Mucosa of rectum (tissue), 2 donors: ENCODE measurements around the gene SLC25A26.

Experiments used
- H3K27ac ChIP-seq, 2 donors: one replicate each; pipeline ENCODE4 v1.7.0; 2013; ENCODE audit warnings: inconsistent platforms in 2 of 2, low read depth in 2 of 2, low read length in 2 of 2
- H3K27me3 ChIP-seq, 2 donors: one replicate each; pipeline ENCODE4 v1.7.0; 2013; ENCODE audit warnings: low read length in 2 of 2; ENCODE audit not compliant: control insufficient read depth in 2 of 2, insufficient read depth in 2 of 2
- H3K36me3 ChIP-seq, 2 donors: one replicate each; pipeline ENCODE4 v1.7.0; 2013; ENCODE audit warnings: low read length in 2 of 2; ENCODE audit not compliant: control insufficient read depth in 2 of 2, insufficient read depth in 2 of 2
- H3K4me1 ChIP-seq, 2 donors: one replicate each; pipeline ENCODE4 v1.7.0; 2013; ENCODE audit warnings: low read length in 2 of 2, mild to moderate bottlenecking in 1 of 2; ENCODE audit not compliant: control insufficient read depth in 2 of 2, insufficient read depth in 2 of 2
- H3K4me3 ChIP-seq, 2 donors: one replicate each; pipeline ENCODE4 v1.7.0; 2013; ENCODE audit warnings: low read length in 2 of 2
- H3K9ac ChIP-seq, 2 donors: one replicate each; pipeline ENCODE4 v1.7.0; 2013; ENCODE audit warnings: low read length in 2 of 2, low read depth in 1 of 2, mild to moderate bottlenecking in 1 of 2
- H3K9me3 ChIP-seq, 2 donors: one replicate each; pipeline ENCODE4 v1.7.0; 2013; ENCODE audit warnings: low read length in 2 of 2; ENCODE audit not compliant: control insufficient read depth in 2 of 2
- donor health status: healthy.
- donor health status: Normal muscosa, but diverticular disease.

Gene SLC25A26

GRCh38 chr3:66372681-66373350, 152.0 kb downstream of the SLC25A26 start:
- Histone ChIP-seq H3K4me3 (no peak overlapping the region), H3K27me3 (no peaks in the 10 kb centered on the region), H3K9me3 (no peaks in the 10 kb centered on the region), H3K36me3 (peaks cover 12 to 18% of the 10 kb centered on the region in 2 donors), H3K27ac (no peak overlapping the region), H3K9ac (no peak overlapping the region), H3K4me1 (peaks cover 4 to 14% of the 10 kb centered on the region in 2 donors)

- Histone ChIP-seq H3K9me3 (no peaks in the 10 kb centered on the region), H3K4me3 (no peak overlapping the region), H3K4me1 (peaks cover 4 to 14% of the 10 kb centered on the region in 2 donors), H3K27ac (no peak overlapping the region), H3K27me3 (no peaks in the 10 kb centered on the region), H3K9ac (no peak overlapping the region), H3K36me3 (peaks cover 44% of the 10 kb centered on the region in 2 donors)
These were observed 155.8 kb downstream of the SLC25A26 start for GRCh38 chr3:66376568-66376967.

DNA sequence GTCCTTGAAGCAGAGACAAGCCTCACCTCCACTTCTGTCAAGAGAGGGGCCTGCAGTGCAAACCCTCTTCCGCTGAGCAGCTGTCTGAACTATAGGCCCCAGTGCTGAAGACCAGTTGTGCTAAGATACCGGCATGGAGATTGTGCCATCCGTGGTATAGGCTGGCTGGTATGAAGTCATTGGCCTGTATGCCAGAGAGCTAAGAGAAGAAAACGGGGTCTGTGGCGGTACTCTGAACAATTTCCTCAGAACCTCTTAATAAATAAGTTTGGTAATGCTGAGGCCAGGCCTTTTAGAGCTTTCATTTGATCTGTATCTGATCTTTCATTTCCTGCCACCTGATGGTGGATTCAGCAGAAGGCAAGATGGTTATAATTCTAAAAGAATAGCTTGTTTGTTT, 157.0 kb downstream of the SLC25A26 start:
- Histone ChIP-seq H3K9ac (no peak overlapping the region), H3K27me3 (no peaks in the 10 kb centered on the region), H3K9me3 (no peaks in the 10 kb centered on the region), H3K4me3 (no peak overlapping the region), H3K27ac (no peak overlapping the region), H3K36me3 (peaks cover 55 to 56% of the 10 kb centered on the region in 2 donors), H3K4me1 (peaks cover 4 to 14% of the 10 kb centered on the region in 2 donors)

GRCh38 chr3:66378256-66378655, 157.5 kb downstream of the SLC25A26 start:
- Histone ChIP-seq H3K4me1 (peaks cover 4 to 14% of the 10 kb centered on the region in 2 donors), H3K9me3 (no peaks in the 10 kb centered on the region), H3K4me3 (no peak overlapping the region), H3K27ac (no peak overlapping the region), H3K36me3 (peaks cover 58 to 59% of the 10 kb centered on the region in 2 donors), H3K9ac (no peak overlapping the region), H3K27me3 (no peaks in the 10 kb centered on the region)

DNA sequence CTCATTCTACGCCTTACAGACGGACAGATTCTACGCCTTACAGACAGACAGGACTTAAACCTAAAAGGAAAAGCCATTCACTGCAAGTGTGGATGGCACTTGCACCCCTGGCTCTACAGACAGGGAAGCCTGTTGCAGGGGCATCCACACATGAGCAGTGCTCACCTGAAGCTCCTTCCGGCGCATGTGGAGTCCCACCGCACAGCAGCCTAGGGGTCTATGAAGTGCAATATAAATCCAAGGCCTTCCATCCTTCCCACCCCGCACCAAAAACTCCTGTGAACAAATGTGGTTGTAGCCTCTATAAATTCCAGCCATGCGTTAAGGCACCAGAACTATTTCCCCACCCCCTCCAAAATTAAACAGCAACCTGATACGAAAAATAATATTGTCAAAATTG, 158.8 kb downstream of the SLC25A26 start:
- Histone ChIP-seq H3K4me3 (no peak overlapping the region), H3K9ac (no peak overlapping the region), H3K36me3 (peaks cover 70 to 71% of the 10 kb centered on the region in 2 donors), H3K27ac (no peak overlapping the region), H3K9me3 (no peaks in the 10 kb centered on the region), H3K4me1 (peaks cover 4 to 14% of the 10 kb centered on the region in 2 donors), H3K27me3 (no peaks in the 10 kb centered on the region)

DNA sequence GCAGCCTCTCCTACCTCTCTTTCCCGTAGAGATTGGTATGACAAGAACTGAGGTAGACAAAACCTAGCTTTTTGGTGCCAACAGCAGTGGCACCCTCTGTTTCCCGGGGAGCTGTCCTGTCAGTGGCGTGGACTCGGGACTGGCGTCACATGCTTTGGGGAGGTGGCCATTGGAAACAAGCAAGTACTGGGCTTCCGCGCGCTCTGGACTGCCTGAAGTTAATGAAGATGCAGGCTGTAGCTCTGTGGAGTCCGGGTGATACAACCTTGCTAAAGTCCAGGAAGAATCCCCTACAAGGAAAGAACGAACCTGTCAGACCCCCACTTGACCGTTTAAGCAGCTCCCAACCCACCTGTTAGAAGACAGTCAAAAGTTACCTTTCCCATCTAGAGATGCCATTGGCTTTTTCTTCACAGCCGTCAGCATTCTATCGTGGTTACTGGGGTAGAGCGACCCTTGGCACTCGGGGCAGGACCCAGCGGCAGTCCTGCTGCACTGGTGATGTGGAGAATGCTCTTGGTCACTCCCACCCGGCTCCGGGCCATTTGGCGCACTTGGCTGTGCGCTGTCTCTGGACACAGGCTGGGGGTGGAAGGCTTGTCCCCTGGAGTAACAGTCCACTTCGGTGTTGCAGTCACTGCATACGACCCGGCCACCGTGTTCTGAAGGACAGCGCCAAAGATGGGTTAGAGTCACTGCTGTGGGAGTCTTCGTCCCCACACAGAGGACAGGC, 159.6 kb downstream of the SLC25A26 start:
- no peak overlapping the region for H3K4me3 ChIP-seq
- no peaks in the 10 kb centered on the region for H3K27me3 ChIP-seq
- no peak overlapping the region for H3K27ac ChIP-seq
- peaks cover 73 to 77% of the 10 kb centered on the region in 2 donors for H3K36me3 ChIP-seq
- no peaks in the 10 kb centered on the region for H3K9me3 ChIP-seq
- H3K9ac ChIP-seq: no peak overlapping the region
- peaks cover 4 to 14% of the 10 kb centered on the region in 2 donors for H3K4me1 ChIP-seq

GRCh38 chr3:66381626-66382025, 160.8 kb downstream of the SLC25A26 start:
- Histone ChIP-seq H3K27ac (no peak overlapping the region), H3K4me1 (peaks cover 4 to 10% of the 10 kb centered on the region in 2 donors)

DNA sequence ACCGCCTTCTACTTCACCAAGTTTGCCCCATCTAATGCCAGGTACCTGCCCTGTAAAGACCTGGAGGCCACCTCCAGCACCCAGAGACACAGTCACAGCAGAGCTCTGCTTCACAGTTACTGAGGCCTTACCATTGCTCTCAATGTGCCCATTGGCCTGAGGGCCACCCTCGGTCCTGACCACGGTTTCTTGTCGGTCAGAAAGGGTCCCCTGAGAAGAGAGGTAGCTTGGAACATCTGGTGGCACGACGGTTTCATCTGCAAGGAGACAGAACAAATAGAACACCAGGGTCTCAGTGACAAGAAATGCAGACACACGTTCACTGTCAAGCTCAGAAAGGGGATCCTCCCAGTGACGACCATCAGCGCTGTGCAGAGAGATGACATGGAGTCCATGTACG, 161.3 kb downstream of the SLC25A26 start:
- H3K9ac ChIP-seq: no peak overlapping the region

More at GRCh38 chr3:66381626-66382025, 160.8 kb downstream of the SLC25A26 start:
- Histone ChIP-seq H3K4me3 (no peak overlapping the region), H3K27me3 (no peaks in the 10 kb centered on the region), H3K9ac (no peak overlapping the region), H3K36me3 (peaks cover 78 to 83% of the 10 kb centered on the region in 2 donors), H3K9me3 (no peaks in the 10 kb centered on the region)

DNA sequence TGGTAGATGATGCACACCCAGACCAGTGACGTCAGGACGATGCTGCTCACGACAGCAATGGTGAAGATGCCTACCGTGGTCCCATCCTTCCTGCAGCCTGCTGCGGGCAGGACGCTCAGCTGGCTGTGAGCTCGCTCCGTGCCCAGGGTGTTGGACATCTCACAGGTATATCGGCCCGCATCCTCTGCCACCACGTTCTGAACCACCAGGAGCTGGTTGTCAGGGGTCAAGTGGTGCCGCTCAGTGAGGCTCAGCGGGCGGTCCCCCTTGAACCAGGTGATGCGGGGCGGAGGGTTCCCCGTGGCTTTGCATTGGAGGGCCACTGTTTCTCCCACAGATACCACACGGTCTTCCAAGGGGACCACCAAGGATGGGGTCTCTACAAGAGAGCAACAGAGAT, 162.2 kb downstream of the SLC25A26 start:
- H3K9ac ChIP-seq: no peak overlapping the region
- no peak overlapping the region for H3K27ac ChIP-seq
- H3K27me3 ChIP-seq: no peaks in the 10 kb centered on the region
- no peaks in the 10 kb centered on the region for H3K9me3 ChIP-seq
- H3K36me3 ChIP-seq: peaks cover 76% of the 10 kb centered on the region in 2 donors
- H3K4me1 ChIP-seq: no peaks in the 10 kb centered on the region
- H3K4me3 ChIP-seq: no peak overlapping the region

More for the DNA sequence above, 161.3 kb downstream of the SLC25A26 start:
- H3K36me3 ChIP-seq: peaks cover 79 to 83% of the 10 kb centered on the region in 2 donors
- no peak overlapping the region for H3K27ac ChIP-seq
- no peak overlapping the region for H3K4me3 ChIP-seq
- H3K9me3 ChIP-seq: no peaks in the 10 kb centered on the region
- peaks cover under 1 to 4% of the 10 kb centered on the region in 2 donors for H3K4me1 ChIP-seq
- no peaks in the 10 kb centered on the region for H3K27me3 ChIP-seq

DNA sequence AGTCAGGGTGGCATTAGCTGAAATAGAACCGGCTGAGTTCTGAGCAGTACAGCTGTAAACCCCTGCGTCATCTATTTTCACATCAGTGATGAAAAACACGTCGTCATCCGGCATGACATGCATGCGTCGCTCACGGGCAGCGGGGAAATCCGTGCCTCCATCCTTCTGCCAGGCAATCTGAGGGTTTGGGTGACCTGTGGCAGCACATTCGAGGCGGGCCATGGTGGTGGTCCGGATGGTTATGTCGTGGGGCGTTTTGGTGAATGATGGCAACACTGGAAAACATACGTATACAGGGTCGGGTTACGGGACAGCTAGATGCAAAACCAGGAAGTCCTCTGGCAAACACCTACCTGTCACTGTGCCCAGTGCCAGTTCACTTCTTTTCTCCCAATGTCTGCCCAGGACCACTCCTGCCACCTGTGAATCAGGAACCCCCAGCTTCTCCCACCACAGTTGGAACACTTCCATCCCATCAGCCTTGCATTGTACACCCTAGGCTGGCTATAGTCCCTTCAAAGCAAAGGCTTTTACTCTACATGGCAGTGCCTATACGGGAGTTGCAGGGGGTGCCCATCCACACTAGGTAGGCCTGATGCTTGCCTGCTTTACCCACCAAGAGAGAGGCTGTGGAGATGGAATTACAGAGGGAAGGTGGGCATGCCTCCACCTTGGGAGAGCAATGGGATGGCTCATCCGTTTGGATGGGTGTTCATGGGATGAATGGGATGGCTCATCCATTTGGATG, 163.4 kb downstream of the SLC25A26 start:
- no peak overlapping the region for H3K4me3 ChIP-seq
- peaks cover 68 to 74% of the 10 kb centered on the region in 2 donors for H3K36me3 ChIP-seq
- no peaks in the 10 kb centered on the region for H3K9me3 ChIP-seq
- no peak overlapping the region for H3K9ac ChIP-seq
- no peaks in the 10 kb centered on the region for H3K27me3 ChIP-seq
- no peak overlapping the region for H3K27ac ChIP-seq
- no peaks in the 10 kb centered on the region for H3K4me1 ChIP-seq
